ENCODE results near the gene LLGL1. TPM values are rescaled to one million over a fixed set of nuclear protein-coding genes. Genes with fewer than 3 reads are reported as not detected.

The LLGL1 gene
- total and polyA plus RNA-seq, 2 donors from 2014 or later = 8.0 to 13.7 TPM

DNA sequence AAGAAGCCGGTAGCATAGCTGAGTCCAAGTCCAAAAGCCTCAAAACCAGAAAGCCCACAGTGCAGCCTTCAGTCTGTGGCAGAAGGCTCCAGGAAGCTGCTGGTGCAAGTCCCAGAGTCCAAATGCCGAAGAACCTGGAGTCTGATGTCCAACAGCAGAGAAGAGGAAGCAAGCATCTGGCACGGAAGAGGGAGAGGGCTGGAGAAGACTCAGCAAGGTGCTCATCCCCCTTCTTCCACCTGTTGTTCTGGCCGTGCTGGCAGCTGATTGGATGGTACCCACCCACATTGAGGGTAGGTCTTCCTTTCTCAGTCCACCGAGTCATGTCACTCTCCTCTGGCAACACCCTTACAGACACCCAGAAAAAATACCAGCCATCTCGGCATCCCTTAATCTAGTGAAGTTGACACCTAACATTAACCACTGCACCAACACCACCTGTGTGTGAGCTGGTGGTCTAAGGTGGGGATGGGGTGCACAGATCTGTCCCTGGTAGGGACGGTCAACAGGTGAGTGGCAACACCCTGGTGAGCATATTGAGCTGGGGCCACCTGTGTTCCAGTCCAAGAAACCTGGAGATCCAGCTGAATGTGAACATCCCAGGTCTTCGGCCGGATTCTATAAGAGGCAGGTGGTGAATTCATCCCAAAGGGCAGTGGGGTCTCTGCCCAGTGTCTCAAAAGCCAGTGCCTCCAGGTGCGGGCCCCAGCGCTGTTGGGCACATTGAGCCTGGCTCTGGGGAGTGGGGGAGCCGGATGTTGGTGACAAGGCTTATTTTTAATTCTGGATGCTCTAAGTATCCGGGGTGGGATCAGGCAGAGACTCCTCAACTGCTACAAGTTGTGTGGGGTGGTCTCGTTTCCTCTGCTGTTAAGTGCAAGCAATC is 44.9 kb downstream of the LLGL1 start:
- Histone ChIP-seq H3K4me3 (ENCODE audit: low read length in 3 of 3) (no peak overlapping the region), H3K27ac (ENCODE audit: low read depth in 2 of 2, low read length in 2 of 2) (no peak overlapping the region), H3K9me3 (ENCODE audit: control insufficient read depth in 2 of 3, insufficient read depth in 1 of 3, low read length in 3 of 3) (no peaks in the 10 kb centered on the region), H3K36me3 (ENCODE audit: control insufficient read depth in 2 of 3, insufficient read depth in 3 of 3, low read length in 3 of 3) (peaks cover 3 to 10% (median 4%) of the 10 kb centered on the region in 3 donors), H3K27me3 (ENCODE audit: control insufficient read depth, insufficient read depth, low read length) (no peaks in the 10 kb centered on the region), H3K4me1 (ENCODE audit: control insufficient read depth in 2 of 3, insufficient read depth in 2 of 3, low read depth in 1 of 3, low read length in 3 of 3) (no peaks in the 10 kb centered on the region), H3K9ac (ENCODE audit: low read length in 3 of 3) (no peak overlapping the region)
- DNase-seq (no peak), FAIRE-seq (no peak)
- intact Hi-C loops (cut with DNase I) = no loop called here
- TF ChIP-seq, protein P1, sequence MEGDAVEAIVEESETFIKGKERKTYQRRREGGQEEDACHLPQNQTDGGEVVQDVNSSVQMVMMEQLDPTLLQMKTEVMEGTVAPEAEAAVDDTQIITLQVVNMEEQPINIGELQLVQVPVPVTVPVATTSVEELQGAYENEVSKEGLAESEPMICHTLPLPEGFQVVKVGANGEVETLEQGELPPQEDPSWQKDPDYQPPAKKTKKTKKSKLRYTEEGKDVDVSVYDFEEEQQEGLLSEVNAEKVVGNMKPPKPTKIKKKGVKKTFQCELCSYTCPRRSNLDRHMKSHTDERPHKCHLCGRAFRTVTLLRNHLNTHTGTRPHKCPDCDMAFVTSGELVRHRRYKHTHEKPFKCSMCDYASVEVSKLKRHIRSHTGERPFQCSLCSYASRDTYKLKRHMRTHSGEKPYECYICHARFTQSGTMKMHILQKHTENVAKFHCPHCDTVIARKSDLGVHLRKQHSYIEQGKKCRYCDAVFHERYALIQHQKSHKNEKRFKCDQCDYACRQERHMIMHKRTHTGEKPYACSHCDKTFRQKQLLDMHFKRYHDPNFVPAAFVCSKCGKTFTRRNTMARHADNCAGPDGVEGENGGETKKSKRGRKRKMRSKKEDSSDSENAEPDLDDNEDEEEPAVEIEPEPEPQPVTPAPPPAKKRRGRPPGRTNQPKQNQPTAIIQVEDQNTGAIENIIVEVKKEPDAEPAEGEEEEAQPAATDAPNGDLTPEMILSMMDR (IDR thresholded peaks at IDR 0.05; ENCODE audit: borderline replicate concordance, extremely low read depth, insufficient read depth) = no peak

DNA sequence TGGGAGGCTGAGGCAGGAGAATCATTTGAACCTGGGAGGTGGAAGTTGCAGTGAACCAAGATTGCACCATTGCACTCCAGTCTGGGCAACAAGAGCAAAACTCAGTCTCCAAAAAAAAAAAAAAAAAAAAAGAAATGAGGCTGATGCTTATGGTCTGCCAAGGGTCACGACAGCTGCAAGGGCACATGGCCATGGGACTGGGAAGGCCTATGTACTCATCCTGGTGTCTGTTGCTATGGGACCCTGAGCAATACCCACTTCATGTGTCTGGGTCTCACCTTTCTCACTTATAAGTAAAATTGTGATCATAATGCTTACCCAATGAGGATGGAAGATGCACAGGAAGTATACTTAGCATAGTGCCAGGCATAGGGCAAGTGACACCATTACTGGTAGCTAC is 51.6 kb downstream of the LLGL1 start:
- Histone ChIP-seq H3K4me1 (ENCODE audit: control insufficient read depth in 2 of 3, insufficient read depth in 2 of 3, low read depth in 1 of 3, low read length in 3 of 3) (no peaks in the 10 kb centered on the region), H3K36me3 (ENCODE audit: control insufficient read depth in 2 of 3, insufficient read depth in 3 of 3, low read length in 3 of 3) (peaks cover 5 to 31% (median 25%) of the 10 kb centered on the region in 3 donors), H3K27me3 (ENCODE audit: control insufficient read depth, insufficient read depth, low read length) (no peaks in the 10 kb centered on the region), H3K27ac (ENCODE audit: low read depth in 2 of 2, low read length in 2 of 2) (no peak overlapping the region), H3K4me3 (ENCODE audit: low read length in 3 of 3) (no peak overlapping the region), H3K9ac (ENCODE audit: low read length in 3 of 3) (no peak overlapping the region), H3K9me3 (ENCODE audit: control insufficient read depth in 2 of 3, insufficient read depth in 1 of 3, low read length in 3 of 3) (no peaks in the 10 kb centered on the region)
- FAIRE-seq (no peak), DNase-seq (no peak)
- intact Hi-C loops (cut with DNase I) = no loop called here
- TF ChIP-seq, protein P1 (IDR thresholded peaks at IDR 0.05; ENCODE audit: borderline replicate concordance, extremely low read depth, insufficient read depth) = no peak

DNA sequence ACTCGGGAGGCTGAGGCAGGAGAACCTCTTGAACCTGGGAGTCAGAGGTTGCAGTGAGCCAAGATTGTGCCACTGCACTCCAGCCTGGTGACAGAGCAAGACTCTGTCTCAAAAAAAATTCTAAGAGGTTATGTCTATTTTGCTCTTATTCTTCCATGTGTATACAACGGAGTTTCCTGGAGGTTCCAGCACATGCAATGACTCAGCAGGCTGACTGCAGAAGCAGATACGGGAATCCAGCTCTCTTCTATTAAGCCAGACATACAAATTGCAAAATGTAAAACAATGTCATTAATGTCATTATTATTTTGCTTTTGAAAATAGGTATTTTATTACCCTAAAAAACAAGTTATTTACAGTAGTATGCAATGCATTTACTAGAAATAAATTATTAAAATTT is 53.4 kb downstream of the LLGL1 start:
- Histone ChIP-seq H3K36me3 (ENCODE audit: control insufficient read depth in 2 of 3, insufficient read depth in 3 of 3, low read length in 3 of 3) (peaks cover 5 to 46% (median 33%) of the 10 kb centered on the region in 3 donors), H3K9me3 (ENCODE audit: control insufficient read depth in 2 of 3, insufficient read depth in 1 of 3, low read length in 3 of 3) (no peaks in the 10 kb centered on the region), H3K27ac (ENCODE audit: low read depth in 2 of 2, low read length in 2 of 2) (no peak overlapping the region), H3K27me3 (ENCODE audit: control insufficient read depth, insufficient read depth, low read length) (no peaks in the 10 kb centered on the region), H3K4me3 (ENCODE audit: low read length in 3 of 3) (no peak overlapping the region), H3K4me1 (ENCODE audit: control insufficient read depth in 2 of 3, insufficient read depth in 2 of 3, low read depth in 1 of 3, low read length in 3 of 3) (no peaks in the 10 kb centered on the region), H3K9ac (ENCODE audit: low read length in 3 of 3) (no peak overlapping the region)
- intact Hi-C loops (cut with DNase I) = no loop called here
- DNase-seq = no peak
- TF ChIP-seq, protein P1 (IDR thresholded peaks at IDR 0.05; ENCODE audit: borderline replicate concordance, extremely low read depth, insufficient read depth) = no peak
- no peak for FAIRE-seq
